Endothelial cell of umbilical vein (primary cell): ENCODE measurements around the gene NINJ2.

Source experiments
- CTCF ChIP-seq, 2 donors: IDR thresholded peaks; 1 replicate in 1 of 2; 2 replicates in 1 of 2; pipeline ENCODE4 v1.5.1; 2011; ENCODE audit warnings: low read length in 2 of 2, mild to moderate bottlenecking in 2 of 2, moderate library complexity in 2 of 2, control low read depth in 1 of 2, inconsistent platforms in 1 of 2, low read depth in 1 of 2; ENCODE audit not compliant: insufficient read depth in 1 of 2; ENCODE audit errors: extremely low read depth in 1 of 2
- EZH2 ChIP-seq: IDR thresholded peaks from 2 replicates; pipeline ENCODE4 v1.6.1; 2012; ENCODE audit warnings: borderline replicate concordance, low read depth, mild to moderate bottlenecking, moderate library complexity, low read length, inconsistent platforms; ENCODE audit not compliant: severe bottlenecking
- FOS ChIP-seq: IDR thresholded peaks from 2 replicates; pipeline ENCODE4 v1.6.1; 2011; ENCODE audit warnings: mild to moderate bottlenecking, low read length, moderate library complexity, borderline replicate concordance; ENCODE audit not compliant: insufficient read depth
- GATA2 ChIP-seq: IDR thresholded peaks from 2 replicates; pipeline ENCODE4 v1.7.0; 2011; ENCODE audit warnings: low read depth, mild to moderate bottlenecking, moderate library complexity, mixed read lengths, low read length; ENCODE audit not compliant: insufficient read length, insufficient read depth
- JUN ChIP-seq: IDR thresholded peaks from 2 replicates; pipeline ENCODE4 v1.6.1; 2011; ENCODE audit warnings: borderline replicate concordance, low read depth; ENCODE audit not compliant: insufficient read length, insufficient read depth
- MAX ChIP-seq: IDR thresholded peaks from 2 replicates; pipeline ENCODE4 v1.6.1; 2011; ENCODE audit not compliant: insufficient read depth, insufficient read length
- MYC ChIP-seq: IDR thresholded peaks from one replicate; pipeline ENCODE4 v1.6.1; 2011; ENCODE audit warnings: mild to moderate bottlenecking, low read depth, low read length
- POLR2A ChIP-seq: IDR thresholded peaks from 2 replicates; pipeline ENCODE4 v1.6.1; 2012; ENCODE audit warnings: low read depth, mild to moderate bottlenecking, control low read depth, low read length
- POLR2AphosphoS5 ChIP-seq: IDR thresholded peaks from 2 replicates; pipeline ENCODE4 v1.6.1; 2012; ENCODE audit warnings: low read depth, mild to moderate bottlenecking, control low read depth, low read length, moderate library complexity; ENCODE audit not compliant: insufficient read depth

DNA sequence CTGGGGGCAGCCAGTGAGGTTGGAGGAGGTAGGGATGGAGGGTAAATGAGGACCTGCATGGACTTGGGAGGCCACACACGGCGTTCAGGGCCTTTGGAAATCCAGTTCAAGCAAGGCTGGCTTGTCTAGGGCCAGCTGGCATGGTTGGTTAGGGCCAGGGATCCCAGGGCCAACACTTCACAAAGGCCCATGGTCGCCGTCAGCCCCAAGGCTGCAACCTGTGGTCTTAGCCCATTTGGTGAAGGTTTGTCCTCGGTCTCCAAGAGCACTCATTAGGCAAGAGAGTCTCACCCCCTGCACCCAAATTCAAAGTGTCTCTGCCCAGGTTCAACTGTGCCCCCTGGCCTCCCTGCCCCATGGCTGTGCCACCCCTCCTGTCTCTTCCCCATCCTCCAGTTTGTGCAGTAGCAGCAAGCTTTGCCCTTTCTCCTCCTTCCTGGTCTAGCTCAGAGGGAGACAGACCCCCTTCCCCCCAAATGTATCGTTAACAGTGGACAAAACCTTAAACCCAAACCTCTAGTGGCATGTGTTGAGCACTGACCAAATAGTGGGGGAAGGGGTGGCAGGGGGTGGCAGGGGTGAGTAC, 94.1 kb downstream of the NINJ2 start:
- TF ChIP-seq POLR2A (no peak), CTCF (IDR thresholded peaks at IDR 0.05; ENCODE audit: extremely low read depth in 1 of 2, insufficient read depth in 1 of 2, low read depth in 1 of 2, low read length in 2 of 2) (no peak), FOS (no peak), MYC (no peak), JUN (no peak), EZH2 (no peak), POLR2AphosphoS5 (no peak), GATA2 (no peak), MAX (no peak)
